Measurements from ENCODE around the gene BOD1. TPM values are rescaled to one million over a fixed set of nuclear protein-coding genes. Genes with fewer than 3 reads are reported as not detected.

BOD1 gene
- total and polyA plus RNA-seq, 2 donors (not counting 3 experiments of a cell fraction or from before 2014, with no cell fraction given), result 57.6 to 62.4 TPM

DNA sequence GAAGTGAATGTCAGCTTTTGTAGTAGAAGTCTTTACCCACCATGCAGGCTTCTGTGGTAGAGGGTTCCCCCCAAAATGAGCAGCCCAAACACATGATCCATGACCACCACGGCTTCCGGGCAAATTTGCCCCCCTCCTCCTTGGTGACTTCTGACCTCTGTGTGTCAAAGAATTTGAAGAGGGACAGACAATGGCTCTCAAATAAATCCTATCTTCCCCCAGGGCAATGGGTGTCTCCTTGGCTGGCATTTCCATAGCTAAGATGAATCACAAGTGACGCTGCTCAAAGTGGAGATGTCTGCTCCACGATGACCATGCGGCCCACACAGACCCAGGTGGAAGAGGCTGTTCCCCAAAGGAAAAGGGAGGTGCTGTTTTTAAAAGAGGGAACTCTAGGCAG is 30.2 kb upstream of the BOD1 start:
- no peak for FAIRE-seq
- no peak overlapping the region for H3K4me2 ChIP-seq (ENCODE audit: insufficient read depth, low read length)
- no peaks in the 10 kb centered on the region for H3K79me2 ChIP-seq (ENCODE audit: control insufficient read depth, insufficient read depth, low read length)
- H3K4me3 ChIP-seq (replicated peaks in 1 of 3; ENCODE audit: insufficient read depth in 1 of 3, low read depth in 1 of 3, low read length in 3 of 3), result no peak overlapping the region
- no peak overlapping the region for H3K9ac ChIP-seq (replicated peaks; ENCODE audit: extremely low read depth, insufficient read depth, low read length)
- H3K27ac ChIP-seq (ENCODE audit: insufficient read depth, low read depth, low read length), result no peak overlapping the region
- dilution Hi-C loops (cut with MboI; ENCODE audit: extremely low pct_ligation_motif_present, low sequenced_read_pairs), result no loop called here
- no peaks in the 10 kb centered on the region for H4K20me1 ChIP-seq (replicated peaks; ENCODE audit: control insufficient read depth, extremely low read depth, insufficient read depth, low read length)
- TF ChIP-seq, protein P1, sequence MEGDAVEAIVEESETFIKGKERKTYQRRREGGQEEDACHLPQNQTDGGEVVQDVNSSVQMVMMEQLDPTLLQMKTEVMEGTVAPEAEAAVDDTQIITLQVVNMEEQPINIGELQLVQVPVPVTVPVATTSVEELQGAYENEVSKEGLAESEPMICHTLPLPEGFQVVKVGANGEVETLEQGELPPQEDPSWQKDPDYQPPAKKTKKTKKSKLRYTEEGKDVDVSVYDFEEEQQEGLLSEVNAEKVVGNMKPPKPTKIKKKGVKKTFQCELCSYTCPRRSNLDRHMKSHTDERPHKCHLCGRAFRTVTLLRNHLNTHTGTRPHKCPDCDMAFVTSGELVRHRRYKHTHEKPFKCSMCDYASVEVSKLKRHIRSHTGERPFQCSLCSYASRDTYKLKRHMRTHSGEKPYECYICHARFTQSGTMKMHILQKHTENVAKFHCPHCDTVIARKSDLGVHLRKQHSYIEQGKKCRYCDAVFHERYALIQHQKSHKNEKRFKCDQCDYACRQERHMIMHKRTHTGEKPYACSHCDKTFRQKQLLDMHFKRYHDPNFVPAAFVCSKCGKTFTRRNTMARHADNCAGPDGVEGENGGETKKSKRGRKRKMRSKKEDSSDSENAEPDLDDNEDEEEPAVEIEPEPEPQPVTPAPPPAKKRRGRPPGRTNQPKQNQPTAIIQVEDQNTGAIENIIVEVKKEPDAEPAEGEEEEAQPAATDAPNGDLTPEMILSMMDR (IDR thresholded peaks at IDR 0.05; ENCODE audit: extremely low read depth in 1 of 2, insufficient read depth in 1 of 2, low read depth in 1 of 2, low read length in 2 of 2), result no peak
- TF ChIP-seq EZH2 (IDR thresholded peaks at IDR 0.05; ENCODE audit: borderline replicate concordance, low read depth, low read length, severe bottlenecking), result no peak
- TF ChIP-seq MYC (IDR thresholded peaks at IDR 0.05; ENCODE audit: low read depth, low read length), result no peak
- TF ChIP-seq FOS (IDR thresholded peaks at IDR 0.05; ENCODE audit: borderline replicate concordance, insufficient read depth, low read length), result no peak
- no peak for TF ChIP-seq GATA2 (IDR thresholded peaks at IDR 0.05; ENCODE audit: insufficient read depth, insufficient read length, low read depth, low read length)
- no peak for TF ChIP-seq POLR2A (IDR thresholded peaks at IDR 0.05; ENCODE audit: low read depth, low read length)
- no peaks in the 10 kb centered on the region for H3K27me3 ChIP-seq (ENCODE audit: control insufficient read depth in 2 of 2, insufficient read depth in 2 of 2, low read length in 2 of 2)
- POLR2A ChIA-PET, result no interaction called here
- intact Hi-C loops (cut with micrococcal nuclease), result no loop called here
- H2AFZ ChIP-seq (ENCODE audit: low read depth, low read length), result no peak overlapping the region
- H3K36me3 ChIP-seq (ENCODE audit: control insufficient read depth in 2 of 2, extremely low read depth in 1 of 2, insufficient read depth in 2 of 2, low read length in 2 of 2), result no peaks in the 10 kb centered on the region
- BruUV-seq (replicated peaks), result no TSS peak
- no peaks in the 10 kb centered on the region for H3K4me1 ChIP-seq (ENCODE audit: control insufficient read depth, extremely low read depth, insufficient read depth, low read length)
- H3K9me3 ChIP-seq (replicated peaks; ENCODE audit: control insufficient read depth, insufficient read depth, low read length), result no peaks in the 10 kb centered on the region
- no peaks in the 10 kb centered on the region for H3K9me1 ChIP-seq (replicated peaks; ENCODE audit: control insufficient read depth, extremely low read depth, insufficient read depth, low read length)
- CTCF ChIA-PET, result interaction anchor here (1.0 kb wide), 1 partner anchor 327 kb away, joined by 3 read pairs; no protein-coding TSS in a partner anchor
- no peak for DNase-seq (ENCODE audit: low read depth, low spot score)

All from endothelial cell of umbilical vein (primary cell).